HG02885 (cell line): ENCODE measurements around the gene VPS54.
"Not testable (repeated sequence)": the region's sequence is repeated elsewhere in the genome, so short reads cannot be mapped to it uniquely, and the experiment has no call there.

Experiments
- ATAC-seq: cut with Tn5 transposase; IDR thresholded peaks from one replicate; pipeline ENCODE4 v1.9.1; 2021; ENCODE audit warnings: mild to moderate bottlenecking; ENCODE audit not compliant: unreplicated experiment, poor library complexity

The VPS54 gene

GRCh38 chr2:64023485-64024258 lies 4.4 kb upstream of the VPS54 start:
- no peak for ATAC-seq

DNA sequence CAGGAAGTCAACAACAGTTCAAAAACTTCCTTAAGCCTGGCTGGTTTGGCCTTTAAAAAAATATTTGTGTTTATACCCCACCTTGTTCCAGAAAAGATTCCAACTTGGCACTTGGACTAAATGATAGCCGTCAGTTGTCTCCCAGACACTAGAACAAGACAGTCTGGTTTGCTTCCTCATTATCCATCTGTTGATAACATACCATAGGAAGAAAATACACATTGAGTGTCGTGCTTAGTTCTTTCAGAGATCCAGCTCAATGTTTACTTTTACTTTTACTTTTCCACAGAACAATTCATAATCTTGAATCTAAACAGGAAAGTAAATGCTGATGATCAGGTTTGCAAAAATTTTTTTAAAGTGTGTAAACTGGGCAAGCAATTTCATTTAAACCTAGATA lies 2.4 kb upstream of the VPS54 start:
- no peak for ATAC-seq

DNA sequence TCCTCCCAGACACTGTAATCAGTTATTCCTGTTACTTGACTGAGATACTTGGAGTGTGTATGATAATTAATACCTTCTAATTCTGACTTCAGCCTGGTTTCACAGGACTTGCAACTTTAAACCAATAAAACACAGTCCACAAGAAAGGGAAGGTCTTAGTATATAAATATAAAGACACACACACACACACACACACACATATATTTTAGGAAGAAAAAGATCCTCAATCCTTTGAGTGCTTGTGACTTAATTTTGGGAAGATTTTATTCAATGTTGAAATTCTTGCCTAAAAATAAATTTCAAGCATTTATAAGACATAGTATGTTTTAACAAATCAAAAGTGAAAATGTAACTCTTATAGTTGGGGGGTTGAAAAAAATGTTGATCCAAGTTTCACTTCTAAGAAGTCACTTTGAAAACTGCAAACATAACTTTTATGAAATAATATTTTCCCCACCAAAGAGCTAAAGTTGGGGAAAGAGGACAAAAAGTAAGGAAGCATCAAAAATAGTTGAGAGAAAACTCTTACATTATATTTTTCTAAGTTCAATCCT lies 824 bp upstream of the VPS54 start:
- no peak for ATAC-seq

DNA sequence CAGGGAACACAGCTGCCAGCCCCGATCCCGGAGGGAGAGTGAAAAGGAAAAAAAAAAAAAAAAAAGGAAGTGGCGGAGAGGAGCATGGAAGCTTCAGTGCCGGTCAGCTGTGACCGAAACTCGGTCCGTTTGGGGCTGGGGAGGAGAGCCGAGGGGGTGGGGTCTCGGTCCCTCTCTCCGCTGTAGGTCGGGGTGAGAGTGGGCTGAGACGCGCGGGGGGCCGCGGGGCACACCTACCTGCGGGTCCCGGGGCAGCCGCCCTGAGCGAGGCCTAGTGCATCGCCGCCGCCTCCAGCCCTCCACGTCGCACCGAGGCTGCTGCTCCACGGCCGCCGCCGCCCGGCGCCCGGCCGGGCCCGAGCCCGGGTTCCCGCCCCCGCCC lies 536 bp downstream of the VPS54 start:
- ATAC-seq = peak; percentile 60

- no peak for ATAC-seq
Observed at GRCh38 chr2:64017811-64018700, 1.2 kb downstream of the VPS54 start.

DNA sequence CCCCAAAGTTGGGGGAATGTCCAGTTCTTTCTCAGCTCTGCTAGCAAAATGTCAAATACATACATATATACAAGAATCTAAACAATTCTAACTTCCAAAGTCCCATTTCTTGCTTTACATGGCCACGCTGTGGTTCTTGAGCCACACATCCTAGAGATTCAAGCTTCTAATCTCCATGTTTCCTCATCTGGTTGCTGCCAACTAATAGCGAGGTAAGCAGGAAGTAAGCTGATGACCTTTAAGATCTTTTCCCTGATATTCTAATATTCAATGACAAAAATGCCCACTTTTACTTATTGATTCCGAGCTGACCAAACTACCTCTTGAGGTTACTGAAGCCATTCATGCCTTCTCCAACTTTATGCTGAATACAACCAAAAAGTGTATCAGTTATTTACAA lies 3.3 kb downstream of the VPS54 start:
- no peak for ATAC-seq

- ATAC-seq = no peak
Observed at GRCh38 chr2:64015391-64015790, 3.8 kb downstream of the VPS54 start.

DNA sequence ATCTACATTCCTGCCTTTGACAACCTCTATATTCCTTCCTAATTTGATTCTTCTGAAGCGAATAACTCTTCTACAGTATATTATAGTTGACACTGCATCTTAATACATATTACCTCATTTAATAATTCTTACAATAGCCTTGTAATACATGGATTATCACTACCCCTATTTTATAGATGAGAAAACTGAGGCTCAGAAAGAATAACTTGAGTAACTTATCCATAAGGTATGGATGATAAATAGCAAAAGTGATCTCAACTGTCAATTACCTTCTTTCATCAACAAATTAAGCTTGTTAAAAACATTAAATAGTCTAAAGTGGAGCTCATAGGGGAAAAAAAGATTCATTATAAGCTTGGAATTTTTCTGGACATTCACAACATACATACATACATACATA lies 4.6 kb downstream of the VPS54 start:
- ATAC-seq = no peak

GRCh38 chr2:64013053-64013452 lies 6.2 kb downstream of the VPS54 start:
- ATAC-seq = no peak

DNA sequence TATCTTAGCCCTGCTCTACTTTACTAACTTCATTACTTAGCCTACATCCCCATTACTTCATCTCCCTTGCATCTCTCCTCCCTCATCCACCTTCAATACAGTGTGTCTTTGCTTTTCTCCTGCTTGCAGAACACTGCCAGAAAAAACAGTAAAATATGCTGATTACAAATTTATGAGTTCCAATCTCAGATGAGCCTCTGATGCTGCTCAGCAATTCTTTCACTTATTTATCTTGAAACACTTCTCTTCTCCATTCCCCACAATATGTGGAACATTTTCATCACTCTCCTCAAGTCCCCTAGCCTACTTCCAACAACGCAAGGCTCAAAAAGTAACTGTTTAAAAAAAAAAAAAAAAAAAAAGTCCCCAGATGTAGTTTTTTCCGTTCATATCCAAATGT lies 7.1 kb downstream of the VPS54 start:
- ATAC-seq = no peak

GRCh38 chr2:64008434-64009009 lies 10.7 kb downstream of the VPS54 start:
- ATAC-seq = no peak

GRCh38 chr2:64007924-64008323 lies 11.3 kb downstream of the VPS54 start:
- ATAC-seq = no peak

GRCh38 chr2:64005707-64006356 lies 13.4 kb downstream of the VPS54 start:
- ATAC-seq = no peak

- no peak for ATAC-seq
Observed at GRCh38 chr2:64003239-64003638, 16.0 kb downstream of the VPS54 start.

DNA sequence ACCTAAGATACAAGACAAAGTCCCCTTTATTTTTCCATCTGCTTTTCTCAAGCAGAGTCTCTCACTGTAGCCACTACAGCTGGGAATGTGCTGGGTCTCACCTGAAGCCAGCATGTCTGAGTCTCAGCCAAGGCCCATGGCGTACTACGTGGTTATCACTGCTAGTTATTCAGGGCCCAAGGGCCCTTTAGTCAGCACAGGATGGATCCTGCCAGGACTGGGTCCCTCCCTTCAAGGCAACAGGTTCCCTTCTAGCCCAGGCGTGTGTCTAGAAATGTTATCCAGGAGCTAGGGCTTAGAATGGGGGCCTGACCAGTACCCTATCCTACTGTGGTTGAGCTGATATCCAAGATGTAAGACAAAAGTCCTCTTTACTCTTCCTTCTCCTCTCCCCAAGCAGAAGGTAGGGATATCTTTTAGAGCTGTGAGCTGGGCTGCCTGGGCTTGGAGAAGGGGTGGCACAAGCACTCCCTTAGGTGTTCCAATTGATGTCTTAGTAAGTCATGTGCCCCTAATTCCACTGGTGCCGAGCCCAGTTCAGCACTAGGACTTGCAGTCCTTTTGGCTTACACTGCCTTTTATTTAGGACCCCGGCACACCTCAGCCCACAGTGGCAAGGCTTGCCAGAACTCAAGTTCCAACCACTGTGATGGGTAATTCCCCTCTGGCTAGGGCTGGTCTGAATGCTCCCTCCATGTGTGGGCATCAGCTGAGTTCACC lies 17.7 kb downstream of the VPS54 start:
- ATAC-seq = no peak

GRCh38 chr2:64000630-64001381 lies 18.4 kb downstream of the VPS54 start:
- no peak for ATAC-seq

- no peak for ATAC-seq
Observed at GRCh38 chr2:63999049-63999448, 20.2 kb downstream of the VPS54 start.

DNA sequence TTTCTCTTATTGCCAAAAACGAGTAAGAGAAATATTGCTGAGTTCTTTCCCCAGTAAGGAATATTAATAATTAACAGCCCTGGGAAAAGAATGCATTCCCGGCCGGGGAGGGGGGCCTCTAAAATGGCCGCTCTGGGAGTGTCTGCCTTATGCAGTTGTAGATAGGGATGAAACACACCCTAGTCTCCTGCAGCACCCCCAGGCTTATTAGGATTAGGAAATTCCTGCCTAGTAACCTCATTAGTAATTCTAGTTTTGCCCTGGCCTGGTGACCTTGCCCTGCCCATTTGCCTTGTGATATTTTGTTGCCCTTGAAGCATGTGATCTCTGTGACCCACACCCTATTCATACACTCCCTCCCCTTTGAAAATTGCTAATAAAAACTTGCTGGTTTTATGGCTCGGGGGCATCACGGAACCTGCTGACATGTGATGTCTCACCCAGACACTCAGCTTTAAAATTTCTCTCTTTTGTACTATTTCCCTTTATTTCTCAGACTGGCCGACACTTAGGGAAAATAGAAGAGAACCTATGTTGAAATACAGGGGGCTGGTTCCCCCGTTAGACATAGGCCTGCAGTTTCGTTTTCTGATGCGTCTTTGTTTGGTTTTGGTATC lies 22.5 kb downstream of the VPS54 start:
- ATAC-seq = not testable (repeated sequence)
